H9 (cell line): ENCODE data around the gene CHPF. TPM values are rescaled to one million over a fixed set of nuclear protein-coding genes. Genes with fewer than 3 reads are reported as not detected.

Experiments used
- DNase-seq: peaks from one replicate; pipeline ENCODE4 v3.0.0-alpha.2; 2017
- H2AFZ ChIP-seq: one replicate; pipeline ENCODE4 v1.6.1; 2013; ENCODE audit warnings: mild to moderate bottlenecking, low read length, control low read depth, moderate library complexity
- H2AK5ac ChIP-seq: 2 replicates; pipeline ENCODE4 v1.6.1; 2013; ENCODE audit warnings: low read length, control low read depth, mixed read lengths; ENCODE audit not compliant: insufficient read length
- H2BK120ac ChIP-seq: one replicate; pipeline ENCODE4 v1.6.1; 2013; ENCODE audit warnings: low read depth, mild to moderate bottlenecking, low read length, control low read depth, inconsistent platforms; ENCODE audit not compliant: poor library complexity, severe bottlenecking
- H2BK12ac ChIP-seq: 2 replicates; pipeline ENCODE4 v1.6.1; 2013; ENCODE audit warnings: low read length, control low read depth, mixed read lengths, low read depth; ENCODE audit not compliant: insufficient read length
- H2BK15ac ChIP-seq: 2 replicates; pipeline ENCODE4 v1.6.1; 2013; ENCODE audit warnings: low read depth, low read length, control low read depth
- H2BK20ac ChIP-seq: one replicate; pipeline ENCODE4 v1.6.1; 2013; ENCODE audit warnings: low read depth, mild to moderate bottlenecking, low read length, control low read depth, inconsistent platforms; ENCODE audit not compliant: poor library complexity, severe bottlenecking
- H2BK5ac ChIP-seq: 2 replicates; pipeline ENCODE4 v1.6.1; 2013; ENCODE audit warnings: low read length, control low read depth, mixed read lengths; ENCODE audit not compliant: insufficient read length
- H3K14ac ChIP-seq: 2 replicates; pipeline ENCODE4 v1.6.1; 2013; ENCODE audit warnings: low read length, control low read depth; ENCODE audit not compliant: insufficient read depth
- H3K18ac ChIP-seq: 2 replicates; pipeline ENCODE4 v1.6.1; 2013; ENCODE audit warnings: low read depth, mild to moderate bottlenecking, mixed read lengths, low read length, control low read depth; ENCODE audit not compliant: insufficient read length
- H3K23ac ChIP-seq: 2 replicates; pipeline ENCODE4 v1.6.1; 2013; ENCODE audit warnings: low read length, control low read depth, mixed read lengths, low read depth; ENCODE audit not compliant: insufficient read length
- H3K23me2 ChIP-seq: 2 replicates; pipeline ENCODE4 v1.6.1; 2013; ENCODE audit warnings: low read depth, mild to moderate bottlenecking, mixed read lengths, low read length, control low read depth; ENCODE audit not compliant: insufficient read length, poor library complexity, severe bottlenecking
- H3K27ac ChIP-seq: 2 replicates; pipeline ENCODE4 v1.5.1; 2013; ENCODE audit warnings: low read length, control low read depth, mixed read lengths, low read depth; ENCODE audit not compliant: insufficient read length
- H3K27me3 ChIP-seq: 2 replicates; pipeline ENCODE4 v1.6.1; 2013; ENCODE audit warnings: low read length, control low read depth, inconsistent platforms; ENCODE audit not compliant: insufficient read depth
- H3K4ac ChIP-seq: 2 replicates; pipeline ENCODE4 v1.6.1; 2013; ENCODE audit warnings: low read depth, mild to moderate bottlenecking, control low read depth, inconsistent platforms, low read length, moderate library complexity
- H3K4me1 ChIP-seq: 2 replicates; pipeline ENCODE4 v1.6.1; 2013; ENCODE audit warnings: low read length, control low read depth, inconsistent platforms; ENCODE audit not compliant: insufficient read depth
- H3K4me2 ChIP-seq: 2 replicates; pipeline ENCODE4 v1.6.1; 2013; ENCODE audit warnings: low read length, control low read depth, mixed read lengths; ENCODE audit not compliant: insufficient read length, insufficient read depth
- H3K56ac ChIP-seq: 2 replicates; pipeline ENCODE4 v1.6.1; 2013; ENCODE audit warnings: low read depth, mild to moderate bottlenecking, mixed read lengths, low read length, control low read depth; ENCODE audit not compliant: insufficient read length
- H3K79me1 ChIP-seq: 2 replicates; pipeline ENCODE4 v1.6.1; 2013; ENCODE audit warnings: low read depth, mild to moderate bottlenecking, moderate library complexity, low read length, control low read depth, inconsistent platforms; ENCODE audit not compliant: insufficient read depth, poor library complexity, severe bottlenecking
- H3K79me2 ChIP-seq: 2 replicates; pipeline ENCODE4 v1.6.1; 2013; ENCODE audit warnings: low read length, control low read depth, inconsistent platforms; ENCODE audit not compliant: insufficient read depth
- H3K9ac ChIP-seq: 2 replicates; pipeline ENCODE4 v1.6.1; 2013; ENCODE audit warnings: low read length, control low read depth, mixed read lengths; ENCODE audit not compliant: insufficient read length; ENCODE audit errors: extremely low read depth
- H3K9me3 ChIP-seq: one replicate; pipeline ENCODE4 v1.6.1; 2013; ENCODE audit warnings: low read depth, low read length, inconsistent platforms; ENCODE audit not compliant: control insufficient read depth
- H3T11ph ChIP-seq: one replicate; pipeline ENCODE4 v1.6.1; 2013; ENCODE audit warnings: mild to moderate bottlenecking, low read length, control low read depth, inconsistent platforms
- H4K20me1 ChIP-seq: one replicate; pipeline ENCODE4 v1.6.1; 2013; ENCODE audit not compliant: control insufficient read depth, insufficient read length, insufficient read depth
- H4K5ac ChIP-seq: 2 replicates; pipeline ENCODE4 v1.6.1; 2013; ENCODE audit warnings: low read depth, mild to moderate bottlenecking, mixed read lengths, low read length, control low read depth; ENCODE audit not compliant: insufficient read length
- H4K8ac ChIP-seq: replicated peaks from 2 replicates; pipeline ENCODE4 v1.6.1; 2013; ENCODE audit warnings: low read length, control low read depth, mixed read lengths, low read depth; ENCODE audit not compliant: insufficient read length
- H4K91ac ChIP-seq: 2 replicates; pipeline ENCODE4 v1.6.1; 2013; ENCODE audit warnings: low read depth, mild to moderate bottlenecking, moderate library complexity, mixed read lengths, low read length, control low read depth; ENCODE audit not compliant: insufficient read length
- H3K27ac Mint-ChIP-seq, 3 experiments: 2 replicates in 2 of 3; 3 replicates in 1 of 3; pipeline ENCODE4 v1.8.0; 2020 to 2021; ENCODE audit warnings: mixed read lengths in 3 of 3, mild to moderate bottlenecking in 1 of 3, moderate library complexity in 1 of 3
- H3K27me3 Mint-ChIP-seq: 2 replicates; pipeline ENCODE4 v1.8.0; 2021; ENCODE audit warnings: low read depth, mild to moderate bottlenecking, moderate library complexity, mixed read lengths
- H3K36me3 Mint-ChIP-seq, 3 experiments: 2 replicates in 2 of 3; 3 replicates in 1 of 3; pipeline ENCODE4 v1.8.0; 2020 to 2021; ENCODE audit warnings: low read depth in 3 of 3, mixed read lengths in 3 of 3; ENCODE audit not compliant: insufficient read depth in 1 of 3
- H3K4me1 Mint-ChIP-seq, 2 experiments: 2 replicates each; pipeline ENCODE4 v1.8.0; 2020; ENCODE audit warnings: mixed read lengths in 2 of 2
- H3K4me3 Mint-ChIP-seq, 2 experiments: 2 replicates in 1 of 2; 3 replicates in 1 of 2; pipeline ENCODE4 v1.8.0; 2020 to 2021; ENCODE audit warnings: mild to moderate bottlenecking in 2 of 2, mixed read lengths in 2 of 2, moderate library complexity in 1 of 2
- H3K9me3 Mint-ChIP-seq, 2 experiments: 2 replicates in 1 of 2; 3 replicates in 1 of 2; pipeline ENCODE4 v1.8.0; 2020; ENCODE audit warnings: mild to moderate bottlenecking in 2 of 2, mixed read lengths in 2 of 2, moderate library complexity in 1 of 2
- WGBS: extraction: QIAGEN DNeasy Blood & Tissue Kit; methylation state at CpG from one replicate; pipeline ENCODE4 v1.1.7; 2013; ENCODE audit warnings: missing lambda C conversion rate, low lambda C conversion rate, mixed read lengths; ENCODE audit not compliant: insufficient read length; ENCODE audit errors: extremely low coverage; 5-methylcytosine and 5-hydroxymethylcytosine counted together
- total RNA-seq: library from RNA; stranded (reverse); gene quantifications from 2 replicates; pipeline ENCODE4 v1.2.1, GENCODE V29; 2021
- TF ChIP-seq, protein P1 (sequence below): fragments of 200-600 bp; sonication (generic); conservative IDR thresholded peaks from 3 replicates; pipeline ENCODE4 v1.8.0; 2021; ENCODE audit warnings: antibody characterized with exemption, mild to moderate bottlenecking

The CHPF gene
- total RNA-seq, 1 experiment from 2014 or later: 46.5 TPM

DNA sequence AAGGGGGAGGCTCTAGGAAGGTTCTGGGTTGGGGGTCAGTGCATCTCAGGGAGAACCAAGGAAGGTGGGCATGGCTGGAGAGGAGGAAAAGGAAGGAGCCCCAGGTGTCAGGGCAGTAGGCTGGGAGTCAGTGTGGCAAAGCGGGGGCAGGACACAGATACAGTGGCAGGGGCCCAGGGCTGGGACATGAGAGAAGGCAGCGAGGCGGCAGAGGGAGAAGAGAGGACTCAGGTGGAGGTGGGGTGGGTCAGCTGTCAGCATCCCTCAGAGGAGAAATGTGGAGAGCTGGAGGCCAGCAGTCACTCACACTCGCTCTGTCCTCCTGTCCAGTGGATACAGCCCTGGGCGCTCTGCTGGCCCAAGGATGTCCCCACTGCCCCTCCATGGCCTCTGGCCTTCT is 50.5 kb downstream of the CHPF start:
- H2AFZ ChIP-seq: no peak overlapping the region
- H3K79me2 ChIP-seq: no peaks in the 10 kb centered on the region
- H3K23me2 ChIP-seq: peaks cover 15% of the 10 kb centered on the region
- no peaks in the 10 kb centered on the region; the same call in 1 of the 2 replicates for H3K4me1 ChIP-seq
- no peak overlapping the region for H3K4ac ChIP-seq
- no peak overlapping the region for H3T11ph ChIP-seq
- H4K20me1 ChIP-seq: no peaks in the 10 kb centered on the region
- TF ChIP-seq, protein P1, sequence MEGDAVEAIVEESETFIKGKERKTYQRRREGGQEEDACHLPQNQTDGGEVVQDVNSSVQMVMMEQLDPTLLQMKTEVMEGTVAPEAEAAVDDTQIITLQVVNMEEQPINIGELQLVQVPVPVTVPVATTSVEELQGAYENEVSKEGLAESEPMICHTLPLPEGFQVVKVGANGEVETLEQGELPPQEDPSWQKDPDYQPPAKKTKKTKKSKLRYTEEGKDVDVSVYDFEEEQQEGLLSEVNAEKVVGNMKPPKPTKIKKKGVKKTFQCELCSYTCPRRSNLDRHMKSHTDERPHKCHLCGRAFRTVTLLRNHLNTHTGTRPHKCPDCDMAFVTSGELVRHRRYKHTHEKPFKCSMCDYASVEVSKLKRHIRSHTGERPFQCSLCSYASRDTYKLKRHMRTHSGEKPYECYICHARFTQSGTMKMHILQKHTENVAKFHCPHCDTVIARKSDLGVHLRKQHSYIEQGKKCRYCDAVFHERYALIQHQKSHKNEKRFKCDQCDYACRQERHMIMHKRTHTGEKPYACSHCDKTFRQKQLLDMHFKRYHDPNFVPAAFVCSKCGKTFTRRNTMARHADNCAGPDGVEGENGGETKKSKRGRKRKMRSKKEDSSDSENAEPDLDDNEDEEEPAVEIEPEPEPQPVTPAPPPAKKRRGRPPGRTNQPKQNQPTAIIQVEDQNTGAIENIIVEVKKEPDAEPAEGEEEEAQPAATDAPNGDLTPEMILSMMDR: no peak
- no peak overlapping the region for H3K27ac ChIP-seq
- no peak overlapping the region for H4K91ac ChIP-seq
- peaks cover 10 to 35% of the 10 kb centered on the region in 2 experiments for H3K4me1 Mint-ChIP-seq
- H3K18ac ChIP-seq: no peak overlapping the region
- no peak overlapping the region for H3K4me2 ChIP-seq
- no peak overlapping the region for H2BK5ac ChIP-seq
- H3K14ac ChIP-seq: no peak overlapping the region
- peaks cover 15% of the 10 kb centered on the region; the same call in 1 of the 2 replicates for H3K27me3 ChIP-seq
- peaks cover 59% of the 10 kb centered on the region for H3K27me3 Mint-ChIP-seq
- no peaks in the 10 kb centered on the region for H3K9me3 ChIP-seq
- no peak overlapping the region for H2AK5ac ChIP-seq
- no peaks in the 10 kb centered on the region for H3K36me3 Mint-ChIP-seq
- H4K5ac ChIP-seq: no peak overlapping the region
- H2BK12ac ChIP-seq: no peak overlapping the region
- no peak overlapping the region for H2BK15ac ChIP-seq
- no peak overlapping the region for H3K23ac ChIP-seq
- no peak overlapping the region for H3K27ac Mint-ChIP-seq
- no peaks in the 10 kb centered on the region for H3K79me1 ChIP-seq
- no peak overlapping the region; a peak in 1 of 5 replicates for H3K4me3 Mint-ChIP-seq
- no peak overlapping the region for H3K56ac ChIP-seq
- H2BK120ac ChIP-seq: no peak overlapping the region
- no CpG with 5 or more reads among the region's 5 CpGs for WGBS
- H3K9me3 Mint-ChIP-seq: no peaks in the 10 kb centered on the region; a peak in 1 of 5 replicates
- no peak overlapping the region for H3K9ac ChIP-seq
- no peak overlapping the region for H2BK20ac ChIP-seq
- H4K8ac ChIP-seq: no peak overlapping the region
- DNase-seq: no peak
